LoVo (cell line): ENCODE results near the gene CHST10.
"Not testable (repeated sequence)": the region's sequence is repeated elsewhere in the genome, so short reads cannot be mapped to it uniquely, and the experiment has no call there.

Experiments used
- DNase-seq: peaks from one replicate; pipeline ENCODE4 v3.0.0-alpha.2; 2016; ENCODE audit warnings: low spot score

Gene CHST10, protein sequence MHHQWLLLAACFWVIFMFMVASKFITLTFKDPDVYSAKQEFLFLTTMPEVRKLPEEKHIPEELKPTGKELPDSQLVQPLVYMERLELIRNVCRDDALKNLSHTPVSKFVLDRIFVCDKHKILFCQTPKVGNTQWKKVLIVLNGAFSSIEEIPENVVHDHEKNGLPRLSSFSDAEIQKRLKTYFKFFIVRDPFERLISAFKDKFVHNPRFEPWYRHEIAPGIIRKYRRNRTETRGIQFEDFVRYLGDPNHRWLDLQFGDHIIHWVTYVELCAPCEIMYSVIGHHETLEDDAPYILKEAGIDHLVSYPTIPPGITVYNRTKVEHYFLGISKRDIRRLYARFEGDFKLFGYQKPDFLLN

DNA sequence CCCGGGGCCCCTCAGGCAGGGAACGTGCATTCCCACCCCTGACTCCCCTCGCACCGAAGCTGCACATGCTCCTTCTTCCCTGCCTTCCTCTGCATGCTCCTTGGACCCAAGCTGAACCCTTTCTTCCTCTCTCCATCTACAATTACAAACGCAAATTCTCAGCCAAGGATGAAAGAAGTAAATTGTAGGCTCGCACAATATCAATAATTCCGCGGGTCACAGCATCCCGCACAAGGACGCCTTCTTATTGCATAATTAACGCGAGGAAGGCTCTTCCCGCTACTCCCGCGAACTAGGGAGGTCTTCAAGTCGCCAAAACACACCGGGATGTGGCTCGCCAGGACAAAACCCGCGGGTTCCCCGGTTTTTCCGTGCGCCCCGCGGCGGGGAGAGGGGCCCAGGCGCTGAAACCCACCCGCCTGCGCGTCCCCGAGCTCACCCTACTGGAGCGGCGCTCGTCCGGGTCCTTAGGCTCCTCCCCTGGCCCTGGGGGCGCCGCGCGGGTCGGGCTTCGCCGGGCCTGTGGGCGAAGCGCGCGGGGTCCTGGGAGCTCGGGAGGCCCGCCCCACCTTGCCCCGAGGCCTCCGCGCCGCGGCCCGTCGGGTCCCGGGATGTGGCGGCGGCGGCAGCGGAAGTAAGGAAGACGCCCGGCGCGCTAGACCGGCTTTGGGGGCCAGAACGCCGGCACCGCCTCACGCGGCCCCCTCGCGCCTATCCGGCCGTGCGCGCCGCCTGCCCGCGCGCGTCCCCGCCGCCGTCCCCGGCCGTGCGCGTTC, at the start of gene CHST10:
Gene CHST10, minus strand, starts transcription at position 734 of the 776 bp plus-strand sequence. CDS start 10,993 bp downstream, outside the sequence.
- DNase-seq, result no peak

DNA sequence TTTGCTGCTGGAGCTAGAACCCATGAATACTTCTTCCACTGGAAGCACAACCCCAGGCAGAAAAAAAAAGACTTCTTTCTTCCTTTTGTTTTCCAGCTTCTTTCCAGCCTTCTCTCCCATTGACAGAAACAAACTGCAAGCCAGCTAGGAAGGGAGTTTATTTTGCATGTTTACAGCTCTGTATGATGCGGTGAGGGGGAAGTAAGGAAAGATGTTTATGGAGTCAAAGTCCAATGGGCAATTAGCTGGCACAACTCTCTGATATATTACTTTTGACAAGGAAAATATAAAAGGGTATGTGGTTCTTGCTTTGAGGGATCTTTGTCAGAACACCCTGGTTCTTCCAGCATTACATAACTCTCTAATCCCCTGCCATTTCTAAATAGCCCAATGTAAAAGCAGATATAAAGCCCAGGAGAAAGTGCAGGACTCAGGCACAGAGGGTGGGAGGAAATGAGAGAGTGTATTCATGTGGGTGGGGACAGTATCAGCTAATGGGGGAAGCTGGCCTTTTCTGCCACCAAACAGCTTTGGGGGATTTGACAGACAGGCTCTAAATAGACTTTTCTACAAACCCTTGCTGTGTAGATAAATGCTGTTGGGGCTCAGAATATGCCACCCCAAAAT, 43.5 kb upstream of the CHST10 start:
- DNase-seq, result peak; percentile 2

- not testable (repeated sequence) for DNase-seq
Measured at GRCh38 chr2:100456357-100456756, 38.9 kb upstream of the CHST10 start.

GRCh38 chr2:100453853-100454252, 36.4 kb upstream of the CHST10 start:
- no peak for DNase-seq

DNA sequence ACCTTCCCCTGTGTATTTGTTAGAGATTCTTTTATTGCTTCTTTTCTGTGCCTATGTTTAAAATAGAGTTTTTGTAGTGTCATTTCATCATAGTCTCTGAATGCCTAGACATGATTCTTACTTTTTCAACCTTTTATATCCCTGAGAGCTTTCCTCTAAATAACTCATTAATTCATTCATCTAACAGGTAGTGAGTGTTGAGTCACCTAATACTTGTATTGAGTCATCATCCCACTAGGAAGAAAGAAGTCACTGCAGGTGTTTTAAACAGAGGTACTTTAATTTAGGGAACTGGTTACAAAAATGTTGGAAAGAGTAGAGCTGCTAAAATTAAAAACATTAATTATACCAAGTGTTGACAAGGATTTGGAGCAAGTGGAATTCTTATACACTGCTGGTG, 34.3 kb upstream of the CHST10 start:
- no peak for DNase-seq

DNA sequence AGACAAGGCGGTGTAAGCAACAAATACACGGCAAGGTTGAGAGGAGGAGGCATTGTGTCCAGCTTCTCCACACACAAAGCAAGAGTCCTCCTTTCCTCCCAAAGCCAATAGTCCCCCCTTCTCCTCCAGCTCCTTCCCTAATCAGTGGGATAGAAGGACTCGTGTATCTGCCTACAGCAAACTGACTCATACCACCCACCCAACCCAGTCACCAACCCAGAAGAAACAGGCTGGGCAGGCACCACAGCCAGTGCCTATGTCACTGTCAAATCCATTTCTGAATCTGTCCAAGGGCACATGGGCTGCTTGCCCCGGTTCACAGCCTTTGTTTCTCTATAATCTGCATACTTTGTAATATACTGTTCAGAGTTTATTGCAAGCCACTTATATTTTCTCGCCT, 33.6 kb upstream of the CHST10 start:
- no peak for DNase-seq

- DNase-seq, result no peak
Measured at GRCh38 chr2:100446696-100447095, 29.2 kb upstream of the CHST10 start.

DNA sequence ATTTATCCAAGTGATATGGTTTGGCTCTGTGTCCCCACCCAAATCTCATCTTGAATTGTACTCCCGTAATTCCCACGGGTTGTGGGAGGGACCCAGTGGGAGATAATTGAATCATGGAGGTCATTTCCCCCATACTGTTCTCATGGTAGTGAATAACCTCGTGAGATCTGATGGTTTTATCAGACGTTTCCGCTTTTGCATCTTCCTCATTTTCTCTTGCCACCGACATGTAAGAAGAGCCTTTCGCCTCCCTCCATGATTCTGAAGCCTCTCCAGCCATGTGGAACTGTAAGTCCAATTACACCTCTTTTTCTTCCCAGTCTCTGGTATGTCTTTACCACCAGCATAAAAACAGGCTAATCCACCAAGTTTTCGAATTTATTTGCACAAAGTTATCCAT, 20.3 kb upstream of the CHST10 start:
- no peak for DNase-seq

- DNase-seq, result no peak
Measured at GRCh38 chr2:100429726-100430125, 12.3 kb upstream of the CHST10 start.

DNA sequence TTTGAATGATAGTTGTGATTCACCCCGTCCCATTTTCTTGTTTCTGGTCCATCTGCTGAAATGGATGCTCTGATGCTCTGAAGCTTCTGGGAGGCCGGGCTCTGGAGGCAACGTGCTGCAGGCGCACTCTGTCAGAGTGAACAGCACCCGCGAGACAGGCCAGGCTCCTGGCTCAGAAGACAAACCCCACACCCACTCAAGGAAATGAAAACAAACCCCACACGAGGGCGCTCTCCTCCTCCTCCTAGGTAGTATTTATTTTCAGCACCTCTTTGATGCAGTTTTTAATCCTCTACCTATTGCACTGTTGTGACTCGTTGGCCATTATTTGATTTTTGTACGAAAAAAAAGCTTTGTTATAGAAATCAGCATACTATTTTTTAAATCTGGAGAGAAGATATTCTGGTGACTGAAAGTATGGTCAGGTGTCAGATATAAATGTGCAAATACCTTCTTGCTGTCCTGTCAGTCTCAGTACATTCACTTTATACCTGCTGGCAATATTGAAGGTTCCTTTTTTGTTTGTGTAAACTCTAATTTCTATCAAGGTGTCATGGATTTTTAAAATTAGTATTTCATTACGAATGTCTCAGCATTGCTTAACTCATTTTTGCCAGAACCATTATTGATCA, 10.3 kb upstream of the CHST10 start:
- peak; percentile 7 for DNase-seq

GRCh38 chr2:100427111-100427510, 9.6 kb upstream of the CHST10 start:
- no peak for DNase-seq

DNA sequence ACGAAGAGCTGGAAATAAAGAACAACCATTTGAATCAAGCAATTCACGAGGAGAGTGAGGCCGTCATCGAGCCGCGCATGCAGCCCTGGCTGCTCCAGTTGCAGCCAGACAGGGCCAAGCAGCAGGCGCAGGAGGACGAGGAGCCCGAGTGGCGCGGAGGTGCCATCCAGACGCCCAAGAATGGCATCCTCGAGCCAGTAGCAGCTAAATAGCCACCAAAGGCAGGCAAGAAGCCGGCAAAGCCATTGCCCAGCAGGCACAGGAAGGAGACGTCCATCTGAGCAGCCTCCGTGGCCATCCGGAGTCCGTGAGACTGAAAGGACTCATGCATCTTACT, 8.9 kb upstream of the CHST10 start:
- no peak for DNase-seq

DNA sequence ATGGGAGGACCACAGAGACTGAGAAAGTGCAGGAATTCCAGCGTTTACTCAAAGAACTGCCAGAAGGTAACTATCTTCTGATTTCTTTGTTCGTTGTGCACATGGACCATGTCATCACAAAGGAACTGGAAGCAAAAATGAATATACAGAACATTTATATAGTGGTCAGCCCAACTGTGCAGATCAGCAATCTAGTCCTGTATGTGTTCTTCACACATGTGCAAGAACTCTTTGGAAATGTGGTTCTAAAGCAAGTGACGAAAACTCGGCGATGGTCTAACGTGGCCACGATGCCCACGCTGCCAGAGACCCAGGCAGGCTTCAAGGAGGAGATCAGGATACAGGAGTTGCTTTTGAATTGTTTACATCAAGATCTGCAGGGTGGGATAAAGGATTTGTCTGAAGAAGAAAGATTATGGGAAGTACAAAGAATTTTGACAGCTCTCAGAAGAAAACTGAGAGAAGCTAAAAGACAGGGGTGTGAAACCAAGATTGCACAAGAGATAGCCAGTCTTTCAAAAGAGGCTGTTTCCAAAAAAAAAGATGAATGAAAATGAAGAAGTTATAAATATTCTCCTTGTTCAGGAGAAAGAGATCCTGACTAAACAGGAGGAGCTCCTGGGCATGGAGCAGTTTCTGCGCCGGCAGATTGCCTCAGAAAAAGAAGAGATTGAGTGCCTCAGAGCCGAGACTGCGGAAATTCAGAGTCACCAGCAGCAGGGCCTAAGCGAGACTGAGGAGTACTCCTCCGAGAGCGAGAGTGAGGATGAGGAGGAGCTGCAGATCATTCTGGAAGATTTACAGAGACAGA, 8.3 kb upstream of the CHST10 start:
- DNase-seq, result no peak

DNA sequence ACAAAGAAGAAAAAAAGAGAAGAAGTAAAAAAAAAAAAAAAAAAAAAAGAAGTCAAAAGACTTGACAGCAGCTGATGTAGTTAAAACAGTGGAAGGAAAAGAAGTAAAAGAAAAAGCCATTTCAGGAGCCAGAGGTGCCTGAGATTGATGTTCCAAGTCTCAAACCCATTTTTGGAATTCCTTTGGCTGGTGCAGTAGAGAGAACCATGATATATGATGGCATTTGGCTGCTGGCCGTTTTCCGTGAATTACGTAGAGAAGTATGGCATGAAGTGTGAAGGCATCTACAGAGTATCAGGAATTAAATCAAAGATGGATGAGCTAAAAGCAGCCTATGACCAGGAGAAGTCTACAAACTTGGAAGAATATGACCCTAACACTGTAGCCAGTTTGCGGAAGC, 7.6 kb upstream of the CHST10 start:
- DNase-seq, result no peak

- no peak for DNase-seq
Measured at GRCh38 chr2:100424277-100424875, 6.9 kb upstream of the CHST10 start.

GRCh38 chr2:100423631-100424030, 6.2 kb upstream of the CHST10 start:
- no peak for DNase-seq

DNA sequence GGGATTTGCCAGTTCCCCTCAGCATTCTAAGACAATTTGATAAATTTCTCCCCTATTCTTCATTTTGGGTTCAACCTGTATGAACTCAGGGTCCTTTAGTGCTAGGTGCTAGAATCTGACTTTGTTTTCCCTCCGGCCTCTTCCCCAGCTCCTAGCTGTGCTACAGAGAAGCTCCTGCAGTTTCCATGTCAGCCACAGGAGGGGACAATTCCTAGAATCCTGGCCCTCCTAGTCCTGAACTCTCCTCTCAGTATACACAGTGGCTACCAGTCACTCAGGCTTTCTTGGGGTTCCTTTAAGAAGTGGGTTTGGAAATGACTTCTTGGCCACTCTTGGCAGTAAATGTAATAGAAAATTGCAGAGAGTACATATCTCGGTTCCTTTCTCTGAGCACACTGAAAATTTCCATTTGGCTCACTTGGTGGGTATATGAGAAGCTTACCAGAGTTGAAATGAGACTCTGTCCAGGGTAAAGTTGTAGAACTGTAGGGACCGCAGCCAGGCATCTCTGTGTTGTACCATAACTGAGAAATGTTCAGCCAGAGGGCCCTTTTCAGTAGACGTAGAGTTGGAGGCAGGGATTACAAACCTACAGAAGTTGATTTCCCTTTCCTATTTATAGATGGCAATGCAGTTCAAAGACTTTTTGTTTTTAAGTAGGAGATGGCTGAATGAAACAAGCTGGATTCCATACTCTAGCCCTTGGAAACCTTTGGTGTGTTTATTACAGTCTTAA, 5.0 kb upstream of the CHST10 start:
- peak; percentile 4 for DNase-seq

DNA sequence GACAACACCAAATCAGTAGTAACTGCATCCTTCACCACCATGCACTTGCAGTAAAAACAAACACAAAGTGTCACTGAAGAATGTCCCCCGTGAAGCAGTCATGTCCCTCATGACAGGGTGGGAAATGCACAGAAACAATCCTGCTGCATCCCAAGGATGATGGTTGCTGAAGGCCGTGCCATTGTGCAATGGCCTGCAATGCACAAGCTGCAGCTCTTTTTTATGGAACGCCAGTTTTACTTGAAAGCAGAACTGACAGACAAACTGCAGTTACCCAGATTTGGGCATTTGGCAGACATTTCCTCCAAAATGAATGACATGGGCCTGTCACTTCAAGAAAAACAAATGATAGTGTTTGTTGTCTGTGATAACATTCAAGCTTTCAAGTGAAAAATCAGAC, 2.4 kb upstream of the CHST10 start:
- no peak for DNase-seq

- DNase-seq, result no peak
Measured at GRCh38 chr2:100418406-100418962, 1.0 kb upstream of the CHST10 start.

- no peak for DNase-seq
Measured at GRCh38 chr2:100417711-100418124, 250 bp upstream of the CHST10 start.
